ENCODE data around the gene ERG28.

The ERG28 gene

GRCh38 chr14:75662966-75663365, 2.3 kb upstream of the ERG28 start:
- ATAC-seq: no peak
- no peak for TF ChIP-seq CSDC2 (CRISPR knock-in tag; IDR thresholded peaks at IDR 0.05)
- no peak for TF ChIP-seq ZFP30 (CRISPR knock-in tag; IDR thresholded peaks at IDR 0.05)
- no peak for TF ChIP-seq TSHZ2 (CRISPR knock-in tag; IDR thresholded peaks at IDR 0.05)

GRCh38 chr14:75661499-75661814, 781 bp upstream of the ERG28 start:
- ATAC-seq: peak; percentile 42

GRCh38 chr14:75660238-75660629, 442 bp downstream of the ERG28 start:
- ATAC-seq: no peak
- no peak for TF ChIP-seq ISL1 (CRISPR knock-in tag; IDR thresholded peaks at IDR 0.05)
- TF ChIP-seq POU6F1 (CRISPR knock-in tag; IDR thresholded peaks at IDR 0.05; ENCODE audit: borderline replicate concordance, low read depth): no peak
- no peak for TF ChIP-seq TSHZ2 (CRISPR knock-in tag; IDR thresholded peaks at IDR 0.05)
- no peak for TF ChIP-seq TCF4 (CRISPR knock-in tag; IDR thresholded peaks at IDR 0.05; ENCODE audit: borderline replicate concordance)
- no peak for TF ChIP-seq SNAI2 (CRISPR knock-in tag; IDR thresholded peaks at IDR 0.05)
- TF ChIP-seq CREB5 (CRISPR knock-in tag; IDR thresholded peaks at IDR 0.05; ENCODE audit: low read depth): no peak
- no peak for TF ChIP-seq ZNF8 (CRISPR knock-in tag; IDR thresholded peaks at IDR 0.05)
- no peak for TF ChIP-seq ZFP3 (CRISPR knock-in tag; IDR thresholded peaks at IDR 0.05)
- TF ChIP-seq RARB (CRISPR knock-in tag; IDR thresholded peaks at IDR 0.05): no peak
- no peak for TF ChIP-seq ZNF70 (CRISPR knock-in tag; IDR thresholded peaks at IDR 0.05)
- no peak for TF ChIP-seq ESRRG (CRISPR knock-in tag; IDR thresholded peaks at IDR 0.05)
- no peak for TF ChIP-seq ZFP30 (CRISPR knock-in tag; IDR thresholded peaks at IDR 0.05)
- no peak for TF ChIP-seq ZNF565 (CRISPR knock-in tag; conservative IDR thresholded peaks at IDR 0.05; ENCODE audit: low read depth)
- TF ChIP-seq GLIS3 (CRISPR knock-in tag; IDR thresholded peaks at IDR 0.05): no peak
- no peak for TF ChIP-seq ARNTL (CRISPR knock-in tag; IDR thresholded peaks at IDR 0.05; ENCODE audit: borderline replicate concordance, low read depth)
- no peak for TF ChIP-seq BACH2 (CRISPR knock-in tag; IDR thresholded peaks at IDR 0.05; ENCODE audit: borderline replicate concordance)
- no peak for TF ChIP-seq CSDC2 (CRISPR knock-in tag; IDR thresholded peaks at IDR 0.05)
- no peak for TF ChIP-seq ZC3H10 (CRISPR knock-in tag; IDR thresholded peaks at IDR 0.05)
- TF ChIP-seq OSR1 (CRISPR knock-in tag; IDR thresholded peaks at IDR 0.05): no peak

More at GRCh38 chr14:75661499-75661814, 781 bp upstream of the ERG28 start:
- TF ChIP-seq ZNF565 (CRISPR knock-in tag; conservative IDR thresholded peaks at IDR 0.05; ENCODE audit: low read depth) (no peak), ZFP3 (CRISPR knock-in tag; IDR thresholded peaks at IDR 0.05) (no peak), ZNF8 (CRISPR knock-in tag; IDR thresholded peaks at IDR 0.05) (no peak), BACH2 (CRISPR knock-in tag; IDR thresholded peaks at IDR 0.05; ENCODE audit: borderline replicate concordance) (no peak), ARNTL (CRISPR knock-in tag; IDR thresholded peaks at IDR 0.05; ENCODE audit: borderline replicate concordance, low read depth) (no peak), GLIS3 (CRISPR knock-in tag; IDR thresholded peaks at IDR 0.05) (no peak), RARB (CRISPR knock-in tag; IDR thresholded peaks at IDR 0.05) (no peak), ISL1 (CRISPR knock-in tag; IDR thresholded peaks at IDR 0.05) (no peak), ZFP30 (CRISPR knock-in tag; IDR thresholded peaks at IDR 0.05) (no peak), PATZ1 (CRISPR knock-in tag; IDR thresholded peaks at IDR 0.05; ENCODE audit: borderline replicate concordance) (no peak), TOX (CRISPR knock-in tag; IDR thresholded peaks at IDR 0.05; ENCODE audit: borderline replicate concordance) (no peak), CSRNP3 (CRISPR knock-in tag; IDR thresholded peaks at IDR 0.05) (no peak), PPARA (CRISPR knock-in tag; IDR thresholded peaks at IDR 0.05; ENCODE audit: borderline replicate concordance) (no peak)

All from SK-N-SH treated with all-trans-retinoic acid at 6 μM for 48 hours (cell line).